ENCODE results near the gene SORCS3. TPM values are rescaled to one million over a fixed set of nuclear protein-coding genes. Genes with fewer than 3 reads are reported as not detected.

Gene SORCS3
- total RNA-seq, 1 experiment from 2014 or later = 0.04 TPM

GRCh38 chr10:104842704-104843103 is 201.6 kb downstream of the SORCS3 start:
- Histone ChIP-seq H3K18ac (ENCODE audit: insufficient read length, low read depth, low read length) (no peak overlapping the region), H4K8ac (replicated peaks; ENCODE audit: insufficient read length, low read depth, low read length) (no peak overlapping the region), H3K79me2 (ENCODE audit: insufficient read depth, low read length) (no peaks in the 10 kb centered on the region), H3K14ac (ENCODE audit: insufficient read depth, low read length) (no peak overlapping the region), H4K20me1 (ENCODE audit: control insufficient read depth, insufficient read depth, insufficient read length) (no peaks in the 10 kb centered on the region), H3K4ac (ENCODE audit: low read depth, low read length) (no peak overlapping the region), H3K23ac (ENCODE audit: insufficient read length, low read depth, low read length) (no peak overlapping the region), H4K5ac (ENCODE audit: insufficient read length, low read depth, low read length) (no peak overlapping the region), H2BK15ac (ENCODE audit: low read depth, low read length) (no peak overlapping the region), H3K56ac (ENCODE audit: insufficient read length, low read depth, low read length) (no peak overlapping the region), H2BK12ac (ENCODE audit: insufficient read length, low read depth, low read length) (no peak overlapping the region), H4K91ac (ENCODE audit: insufficient read length, low read depth, low read length) (no peak overlapping the region), H2AK5ac (ENCODE audit: insufficient read length, low read length) (no peak overlapping the region), H3K4me2 (ENCODE audit: insufficient read depth, insufficient read length, low read length) (no peak overlapping the region), H3K79me1 (ENCODE audit: insufficient read depth, low read depth, low read length, poor library complexity, severe bottlenecking) (no peaks in the 10 kb centered on the region), H3K4me1 (ENCODE audit: insufficient read depth, low read length) (no peaks in the 10 kb centered on the region), H3K9ac (ENCODE audit: extremely low read depth, insufficient read length, low read length) (no peak overlapping the region), H3K27me3 (ENCODE audit: insufficient read depth, low read length) (no peaks in the 10 kb centered on the region), H2AFZ (ENCODE audit: low read length) (no peak overlapping the region), H2BK20ac (ENCODE audit: low read depth, low read length, poor library complexity, severe bottlenecking) (no peak overlapping the region), H3K23me2 (ENCODE audit: insufficient read length, low read depth, low read length, poor library complexity, severe bottlenecking) (no peaks in the 10 kb centered on the region), H2BK5ac (ENCODE audit: insufficient read length, low read length) (no peak overlapping the region), H2BK120ac (ENCODE audit: low read depth, low read length, poor library complexity, severe bottlenecking) (no peak overlapping the region), H3T11ph (ENCODE audit: low read length) (no peak overlapping the region), H3K27ac (ENCODE audit: insufficient read length, low read depth, low read length) (no peak overlapping the region), H3K9me3 (ENCODE audit: control insufficient read depth, low read depth, low read length) (no peaks in the 10 kb centered on the region)
- DNase-seq = no peak
- Mint-ChIP-seq H3K27ac (0 out of 7 replicates have a peak overlapping the region, but pooled peaks of 1 of the 3 experiments have one; percentile 10), H3K4me3 (no peak overlapping the region), H3K4me1 (peaks cover 6 to 7% of the 10 kb centered on the region in 2 experiments), H3K9me3 (no peaks in the 10 kb centered on the region), H3K36me3 (ENCODE audit: insufficient read depth in 1 of 3, low read depth in 3 of 3) (no peaks in the 10 kb centered on the region), H3K27me3 (ENCODE audit: low read depth) (peaks cover 16% of the 10 kb centered on the region)
- TF ChIP-seq CTCF (conservative IDR thresholded peaks at IDR 0.05) = no peak
- WGBS (ENCODE audit: extremely low coverage, insufficient read length, low lambda C conversion rate) = no CpG with 5 or more reads among the region's 3 CpGs

All from H9 (cell line).